Activated CD4-positive, alpha-beta T cell treated with anti-CD3 and anti-CD28 coated beads, Interleukin-10, Interleukin-2, amounts not matched to agents 100 ng/mL and 50 ng/mL, durations not matched to agents 16 hours and 8 hours (primary cell): ENCODE results near the gene ZFP30.
A peak's percentile ranks its signal among the peaks of the same experiment; 100 is the strongest.
"Not testable (repeated sequence)": the region's sequence is repeated elsewhere in the genome, so short reads cannot be mapped to it uniquely, and the experiment has no call there.

ENCODE experiments used
- DNase-seq: peaks from one replicate; pipeline ENCODE4 v3.0.0-alpha.2; 2020

Gene ZFP30

GRCh38 chr19:37655301-37655688, at the start of gene ZFP30:
Gene ZFP30 (minus strand): TSS chr19:37655465. CDS start chr19:37647822, 7,643 bp downstream.
- peak; percentile 88 for DNase-seq

- DNase-seq = no peak
Observed at GRCh38 chr19:37699057-37699456, 43.8 kb upstream of the ZFP30 start.

- DNase-seq = no peak
Observed at GRCh38 chr19:37698216-37698615, 43.0 kb upstream of the ZFP30 start.

GRCh38 chr19:37695144-37695899, 40.1 kb upstream of the ZFP30 start:
- no peak for DNase-seq

- DNase-seq = no peak
Observed at GRCh38 chr19:37692956-37693620, 37.8 kb upstream of the ZFP30 start.

- peak; percentile 74 for DNase-seq
Observed at GRCh38 chr19:37691881-37692504, 36.7 kb upstream of the ZFP30 start.

- DNase-seq = no peak
Observed at GRCh38 chr19:37683520-37683919, 28.3 kb upstream of the ZFP30 start.

- no peak for DNase-seq
Observed at GRCh38 chr19:37669450-37669914, 14.2 kb upstream of the ZFP30 start.

- not testable (repeated sequence) for DNase-seq
Observed at GRCh38 chr19:37657157-37657556, 1.9 kb upstream of the ZFP30 start.

- peak; percentile 86 for DNase-seq
Observed at GRCh38 chr19:37655689-37656371, 565 bp upstream of the ZFP30 start.

- DNase-seq = peak; percentile 35
Observed at GRCh38 chr19:37654629-37655300, 500 bp downstream of the ZFP30 start.

- peak; percentile 1 for DNase-seq
Observed at GRCh38 chr19:37654118-37654517, 1.1 kb downstream of the ZFP30 start.

GRCh38 chr19:37635076-37636056, 19.9 kb downstream of the ZFP30 start:
- no peak for DNase-seq

- DNase-seq = peak; percentile 37
Observed at GRCh38 chr19:37594982-37595382, 60.3 kb downstream of the ZFP30 start.

- DNase-seq = peak; percentile 92
Observed at GRCh38 chr19:37594304-37594981, 60.8 kb downstream of the ZFP30 start, which contains the start of the genes ZNF540 and ZNF571. Gene ZNF540 (plus strand): TSS chr19:37594876. CDS start chr19:37598448, 3,572 bp downstream. Gene ZNF571 (minus strand): TSS chr19:37594792. CDS start chr19:37586676, 8,116 bp downstream.

- DNase-seq = no peak
Observed at GRCh38 chr19:37593996-37594303, 61.3 kb downstream of the ZFP30 start.

GRCh38 chr19:37583340-37583739, 71.9 kb downstream of the ZFP30 start:
- DNase-seq = no peak

GRCh38 chr19:37572203-37572602, 83.1 kb downstream of the ZFP30 start:
- DNase-seq = no peak

GRCh38 chr19:37565370-37565669, 89.9 kb downstream of the ZFP30 start:
- no peak for DNase-seq

GRCh38 chr19:37564624-37565369, 90.5 kb downstream of the ZFP30 start:
- DNase-seq = no peak
